Renal cortex interstitium (tissue), 11 donors: ENCODE data around the gene GDF2. TPM values are rescaled to one million over a fixed set of nuclear protein-coding genes. Genes with fewer than 3 reads are reported as not detected.

Experiments
- DNase-seq, 11 donors: peaks; one replicate each; pipeline ENCODE4 v3.0.0-alpha.2; 2013; ENCODE audit warnings: low read depth in 9 of 11, low spot score in 4 of 11; ENCODE audit errors: extremely low read depth in 1 of 11
- polyA plus RNA-seq, 3 donors: library from polyadenylated mRNA; unstranded; fragments of 120-200 nt; gene quantifications; one replicate each; pipeline ENCODE4 v1.2.1, GENCODE V29; 2013; ENCODE audit not compliant: insufficient read length in 3 of 3

GDF2 gene
- polyA plus RNA-seq, 3 donors: not detected

DNA sequence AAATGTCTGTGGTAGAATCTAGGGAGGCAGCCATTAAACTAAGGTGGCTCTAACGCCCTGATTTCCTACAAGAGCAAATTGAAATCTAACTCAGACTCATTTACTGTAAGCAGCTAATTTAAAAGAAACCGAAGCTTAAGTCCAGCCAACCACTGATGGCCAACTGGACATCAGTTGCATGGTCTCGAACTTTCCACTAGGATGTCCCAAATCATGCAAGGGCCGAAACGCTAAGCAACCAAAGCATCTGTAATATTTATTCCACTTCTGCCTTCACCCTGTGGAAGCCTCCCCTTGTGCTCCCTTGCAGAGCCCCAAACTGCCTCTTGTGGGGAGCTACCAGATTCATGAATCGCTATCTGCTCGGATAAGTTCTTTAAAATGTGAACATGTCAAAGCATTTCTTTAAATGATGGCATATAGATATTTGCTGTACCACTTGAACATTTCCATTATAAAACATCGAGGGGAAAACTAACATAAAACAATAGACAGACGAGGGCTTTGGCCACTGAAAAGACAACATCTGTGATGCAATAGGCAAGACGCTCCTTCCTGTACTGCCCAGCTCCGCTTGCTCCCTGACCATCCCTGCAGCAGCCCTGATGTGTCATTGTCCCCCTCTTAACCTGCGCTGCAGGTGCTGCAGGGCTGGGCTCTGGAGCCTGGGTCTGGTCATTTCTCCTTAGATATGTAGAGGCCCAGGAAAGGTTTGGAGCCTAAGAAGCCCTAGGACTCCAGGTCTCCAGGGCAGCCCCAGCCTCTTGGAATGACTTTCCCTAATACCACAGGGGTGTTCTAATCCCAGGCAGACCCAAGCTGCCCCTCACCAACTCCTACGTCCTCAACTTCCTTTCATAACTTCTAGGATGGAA is 23.0 kb downstream of the GDF2 start:
- no peak for DNase-seq

DNA sequence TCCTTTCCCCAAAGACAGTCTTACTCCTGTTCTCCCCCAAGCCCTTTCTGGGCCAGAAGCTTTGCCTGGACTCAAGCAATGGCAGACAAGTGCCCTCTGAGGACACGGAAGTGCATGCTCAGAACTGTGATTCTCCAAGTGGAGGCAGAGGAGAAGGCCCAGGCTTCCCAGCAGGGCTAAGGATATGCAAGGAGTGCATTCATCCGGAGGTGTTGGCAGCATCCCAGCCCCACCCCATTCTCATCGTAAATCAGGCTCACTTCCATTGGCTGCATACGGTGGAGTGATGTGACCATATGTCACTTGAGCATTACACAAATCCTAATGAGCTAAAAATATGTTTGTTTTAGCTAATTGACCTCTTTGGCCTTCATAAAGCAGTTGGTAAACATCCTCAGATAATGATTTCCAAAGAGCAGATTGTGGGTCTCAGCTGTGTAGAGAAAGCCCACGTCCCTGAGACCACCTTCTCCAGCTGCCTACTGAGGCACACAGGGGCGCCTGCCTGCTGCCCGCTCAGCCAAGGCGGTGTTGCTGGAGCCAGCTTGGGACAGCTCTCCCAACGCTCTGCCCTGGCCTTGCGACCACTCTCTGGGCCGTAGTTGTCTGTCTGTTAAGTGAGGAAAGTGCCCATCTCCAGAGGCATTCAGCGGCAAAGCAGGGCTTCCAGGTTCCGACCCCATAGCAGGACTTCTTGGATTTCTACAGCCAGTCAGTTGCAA is 24.5 kb downstream of the GDF2 start:
- no peak for DNase-seq

DNA sequence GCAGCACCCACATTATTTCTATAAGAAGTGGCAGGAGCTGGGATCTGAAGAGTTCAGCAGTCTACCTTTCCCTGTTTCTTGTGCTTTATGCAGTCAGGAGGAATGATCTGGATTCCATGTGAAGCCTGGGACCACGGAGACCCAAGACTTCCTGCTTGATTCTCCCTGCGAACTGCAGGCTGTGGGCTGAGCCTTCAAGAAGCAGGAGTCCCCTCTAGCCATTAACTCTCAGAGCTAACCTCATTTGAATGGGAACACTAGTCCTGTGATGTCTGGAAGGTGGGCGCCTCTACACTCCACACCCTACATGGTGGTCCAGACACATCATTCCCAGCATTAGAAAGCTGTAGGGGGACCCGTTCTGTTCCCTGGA is 25.0 kb downstream of the GDF2 start:
- DNase-seq: no peak

DNA sequence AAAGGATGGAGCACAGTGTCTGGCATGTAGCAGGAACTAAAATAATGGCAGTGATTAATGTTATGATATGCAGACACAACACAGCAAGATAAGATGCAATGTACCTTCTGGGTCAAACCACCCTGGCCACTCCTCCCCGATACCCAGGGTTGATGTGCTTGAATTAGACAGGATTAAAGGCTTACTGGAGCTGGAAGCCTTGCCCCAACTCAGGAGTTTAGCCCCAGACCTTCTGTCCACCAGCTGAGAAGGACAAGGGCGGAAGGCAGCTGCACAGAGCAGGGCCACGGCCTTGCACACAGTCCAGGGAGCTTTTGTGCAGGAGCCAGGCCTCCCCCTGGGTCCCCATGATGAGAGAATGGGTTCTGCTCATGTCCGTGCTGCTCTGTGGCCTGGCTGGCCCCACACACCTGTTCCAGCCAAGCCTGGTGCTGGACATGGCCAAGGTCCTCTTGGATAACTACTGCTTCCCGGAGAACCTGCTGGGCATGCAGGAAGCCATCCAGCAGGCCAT is 25.9 kb downstream of the GDF2 start, which contains the start of gene RBP3:
RBP3 (plus strand) TSS at position 226 of the 514 bp plus-strand sequence; CDS start at position 348, 122 bp downstream.
- no peak for DNase-seq

DNA sequence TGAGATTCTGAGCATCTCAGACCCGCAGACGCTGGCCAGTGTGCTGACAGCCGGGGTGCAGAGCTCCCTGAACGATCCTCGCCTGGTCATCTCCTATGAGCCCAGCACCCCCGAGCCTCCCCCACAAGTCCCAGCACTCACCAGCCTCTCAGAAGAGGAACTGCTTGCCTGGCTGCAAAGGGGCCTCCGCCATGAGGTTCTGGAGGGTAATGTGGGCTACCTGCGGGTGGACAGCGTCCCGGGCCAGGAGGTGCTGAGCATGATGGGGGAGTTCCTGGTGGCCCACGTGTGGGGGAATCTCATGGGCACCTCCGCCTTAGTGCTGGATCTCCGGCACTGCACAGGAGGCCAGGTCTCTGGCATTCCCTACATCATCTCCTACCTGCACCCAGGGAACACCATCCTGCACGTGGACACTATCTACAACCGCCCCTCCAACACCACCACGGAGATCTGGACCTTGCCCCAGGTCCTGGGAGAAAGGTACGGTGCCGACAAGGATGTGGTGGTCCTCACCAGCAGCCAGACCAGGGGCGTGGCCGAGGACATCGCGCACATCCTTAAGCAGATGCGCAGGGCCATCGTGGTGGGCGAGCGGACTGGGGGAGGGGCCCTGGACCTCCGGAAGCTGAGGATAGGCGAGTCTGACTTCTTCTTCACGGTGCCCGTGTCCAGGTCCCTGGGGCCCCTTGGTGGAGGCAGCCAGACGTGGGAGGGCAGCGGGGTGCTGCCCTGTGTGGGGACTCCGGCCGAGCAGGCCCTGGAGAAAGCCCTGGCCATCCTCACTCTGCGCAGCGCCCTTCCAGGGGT is 26.6 kb downstream of the GDF2 start:
- DNase-seq: no peak

DNA sequence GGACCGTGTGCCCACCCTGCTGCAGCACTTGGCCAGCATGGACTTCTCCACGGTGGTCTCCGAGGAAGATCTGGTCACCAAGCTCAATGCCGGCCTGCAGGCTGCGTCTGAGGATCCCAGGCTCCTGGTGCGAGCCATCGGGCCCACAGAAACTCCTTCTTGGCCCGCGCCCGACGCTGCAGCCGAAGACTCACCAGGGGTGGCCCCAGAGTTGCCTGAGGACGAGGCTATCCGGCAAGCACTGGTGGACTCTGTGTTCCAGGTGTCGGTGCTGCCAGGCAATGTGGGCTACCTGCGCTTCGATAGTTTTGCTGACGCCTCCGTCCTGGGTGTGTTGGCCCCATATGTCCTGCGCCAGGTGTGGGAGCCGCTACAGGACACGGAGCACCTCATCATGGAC is 27.3 kb downstream of the GDF2 start:
- no peak for DNase-seq

DNA sequence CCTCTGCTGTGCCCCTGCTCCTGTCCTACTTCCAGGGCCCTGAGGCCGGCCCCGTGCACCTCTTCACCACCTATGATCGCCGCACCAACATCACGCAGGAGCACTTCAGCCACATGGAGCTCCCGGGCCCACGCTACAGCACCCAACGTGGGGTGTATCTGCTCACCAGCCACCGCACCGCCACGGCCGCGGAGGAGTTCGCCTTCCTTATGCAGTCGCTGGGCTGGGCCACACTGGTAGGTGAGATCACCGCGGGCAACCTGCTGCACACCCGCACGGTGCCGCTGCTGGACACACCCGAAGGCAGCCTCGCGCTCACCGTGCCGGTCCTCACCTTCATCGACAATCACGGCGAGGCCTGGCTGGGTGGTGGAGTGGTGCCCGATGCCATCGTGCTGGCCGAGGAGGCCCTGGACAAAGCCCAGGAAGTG is 27.7 kb downstream of the GDF2 start:
- no peak for DNase-seq

DNA sequence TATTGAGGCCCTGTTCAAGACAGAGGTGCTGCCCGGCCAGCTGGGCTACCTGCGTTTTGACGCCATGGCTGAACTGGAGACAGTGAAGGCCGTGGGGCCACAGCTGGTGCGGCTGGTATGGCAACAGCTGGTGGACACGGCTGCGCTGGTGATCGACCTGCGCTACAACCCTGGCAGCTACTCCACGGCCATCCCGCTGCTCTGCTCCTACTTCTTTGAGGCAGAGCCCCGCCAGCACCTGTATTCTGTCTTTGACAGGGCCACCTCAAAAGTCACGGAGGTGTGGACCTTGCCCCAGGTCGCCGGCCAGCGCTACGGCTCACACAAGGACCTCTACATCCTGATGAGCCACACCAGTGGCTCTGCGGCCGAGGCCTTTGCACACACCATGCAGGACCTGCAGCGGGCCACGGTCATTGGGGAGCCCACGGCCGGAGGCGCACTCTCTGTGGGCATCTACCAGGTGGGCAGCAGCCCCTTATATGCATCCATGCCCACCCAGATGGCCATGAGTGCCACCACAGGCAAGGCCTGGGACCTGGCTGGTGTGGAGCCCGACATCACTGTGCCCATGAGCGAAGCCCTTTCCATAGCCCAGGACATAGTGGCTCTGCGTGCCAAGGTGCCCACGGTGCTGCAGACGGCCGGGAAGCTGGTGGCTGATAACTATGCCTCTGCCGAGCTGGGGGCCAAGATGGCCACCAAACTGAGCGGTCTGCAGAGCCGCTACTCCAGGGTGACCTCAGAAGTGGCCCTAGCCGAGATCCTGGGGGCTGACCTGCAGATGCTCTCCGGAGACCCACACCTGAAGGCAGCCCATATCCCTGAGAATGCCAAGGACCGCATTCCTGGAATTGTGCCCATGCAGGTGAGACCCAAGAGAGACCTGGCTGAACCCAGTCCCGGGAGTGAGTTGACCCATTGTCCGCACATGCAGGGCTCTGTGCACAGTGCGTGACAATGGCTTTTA is 28.7 kb downstream of the GDF2 start:
- no peak for DNase-seq

DNA sequence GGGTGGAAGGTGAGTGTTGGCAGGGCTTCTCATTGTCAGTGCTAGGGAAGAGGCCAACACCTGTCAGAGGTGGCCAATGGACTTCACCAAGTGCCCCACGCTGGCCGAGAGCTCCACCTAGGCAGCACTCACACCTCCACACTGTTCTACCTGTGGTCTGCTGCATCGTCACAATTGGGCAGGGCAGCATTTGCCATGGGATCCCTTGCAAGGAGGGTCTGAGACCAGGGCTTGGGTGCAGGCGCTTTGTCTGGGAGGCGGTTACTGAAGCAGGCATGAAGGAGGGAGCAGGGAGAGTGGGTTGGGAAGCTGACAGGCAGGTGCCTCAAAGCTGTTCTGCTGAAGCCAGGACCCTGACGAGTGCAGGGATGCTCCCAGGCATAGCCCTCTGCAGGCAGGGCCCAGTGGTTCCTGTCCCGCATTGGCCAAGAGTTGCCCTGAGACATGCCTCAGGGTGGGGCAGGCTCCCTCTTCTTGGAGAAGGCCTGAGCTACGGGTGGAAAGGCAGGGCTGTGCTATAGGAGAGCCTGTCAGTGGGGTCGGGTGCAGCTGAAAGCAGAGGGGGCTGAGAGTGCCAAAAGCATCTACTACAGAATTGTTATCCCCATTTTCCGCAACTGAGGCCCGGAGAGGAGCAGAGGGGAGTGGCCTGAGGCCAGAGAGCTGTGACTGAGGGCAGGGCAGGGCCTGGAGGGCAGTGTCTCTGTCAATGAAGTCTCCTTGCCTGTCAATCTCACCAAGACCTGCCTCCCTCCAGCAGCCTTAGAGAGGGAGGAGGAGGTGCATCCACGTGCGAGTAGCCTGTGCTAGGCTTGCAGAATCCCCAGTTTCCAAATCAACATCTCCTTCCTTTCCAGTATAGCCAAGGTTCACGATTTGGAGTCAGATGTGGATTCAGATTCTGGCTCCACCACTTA is 29.9 kb downstream of the GDF2 start:
- DNase-seq: no peak

DNA sequence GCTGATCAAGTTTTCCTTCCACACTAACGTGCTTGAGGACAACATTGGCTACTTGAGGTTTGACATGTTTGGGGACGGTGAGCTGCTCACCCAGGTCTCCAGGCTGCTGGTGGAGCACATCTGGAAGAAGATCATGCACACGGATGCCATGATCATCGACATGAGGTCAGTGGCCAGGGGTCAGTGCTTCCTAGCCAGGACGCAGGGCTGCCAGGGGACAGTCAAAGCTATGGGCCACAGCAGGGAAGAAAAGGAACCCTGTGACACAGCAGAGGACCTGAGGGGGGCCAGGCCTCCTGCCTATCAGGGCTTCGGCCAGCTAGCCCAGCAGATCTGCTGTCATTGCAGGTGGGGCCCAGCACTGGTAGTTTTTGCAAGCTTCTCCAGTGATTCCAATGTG is 31.1 kb downstream of the GDF2 start:
- DNase-seq: no peak

DNA sequence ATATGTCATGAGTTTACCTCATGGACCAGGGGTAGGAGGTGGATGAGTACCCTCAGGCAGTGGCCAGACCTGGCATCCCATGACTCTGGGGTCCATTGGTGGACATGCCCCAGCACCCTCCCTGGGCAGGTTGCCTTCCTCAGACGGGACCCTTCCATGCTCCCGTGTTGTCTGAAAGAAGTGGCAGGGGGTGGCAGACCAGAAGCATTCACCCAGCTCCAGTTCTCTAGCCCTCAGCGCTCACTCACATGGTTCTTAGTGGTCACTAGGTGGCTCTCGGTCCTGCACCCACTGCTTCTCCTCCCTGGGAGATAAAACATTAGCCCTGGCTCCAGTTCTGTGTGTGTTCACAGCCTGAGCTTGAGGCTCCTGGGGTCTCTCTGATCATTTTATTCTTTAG is 31.9 kb downstream of the GDF2 start:
- no peak for DNase-seq

DNA sequence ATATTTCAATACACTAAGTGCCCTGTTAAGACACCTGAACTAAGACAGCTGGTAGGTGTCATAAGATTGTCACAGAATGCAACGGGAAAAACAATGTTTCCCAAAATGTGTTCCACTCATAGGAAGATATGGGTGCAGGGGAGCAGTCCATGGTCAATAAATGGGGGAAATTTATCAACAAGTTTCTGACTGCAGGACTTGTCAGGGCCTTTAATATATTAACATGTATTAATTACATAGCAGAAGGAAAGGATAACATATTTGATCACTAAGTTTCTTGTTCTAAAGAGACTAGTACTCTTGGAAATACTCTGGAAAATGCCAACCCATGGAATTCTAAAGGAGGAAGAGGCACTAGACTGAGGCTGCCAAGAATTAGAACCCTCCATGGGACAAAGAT is 32.6 kb downstream of the GDF2 start:
- no peak for DNase-seq

DNA sequence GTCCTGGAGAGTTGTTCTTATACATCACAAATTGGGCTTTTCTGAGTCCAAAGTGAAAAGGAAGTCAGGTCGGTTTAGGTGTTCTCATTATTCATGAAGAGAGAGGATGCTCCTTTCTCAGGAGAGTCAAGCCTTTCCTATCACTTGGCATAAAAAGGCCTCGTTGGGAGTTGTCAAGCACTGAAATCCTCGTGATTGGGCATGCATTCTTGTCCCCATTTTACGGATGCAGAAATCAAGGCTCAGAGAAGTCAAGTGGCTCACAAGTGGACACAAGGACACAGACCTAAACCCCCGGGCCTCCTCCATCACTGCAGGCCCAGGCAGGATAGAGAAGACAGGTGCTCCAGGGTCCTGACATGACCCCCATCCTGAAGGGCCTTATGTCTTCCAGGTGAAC is 34.5 kb downstream of the GDF2 start:
- DNase-seq: no peak

DNA sequence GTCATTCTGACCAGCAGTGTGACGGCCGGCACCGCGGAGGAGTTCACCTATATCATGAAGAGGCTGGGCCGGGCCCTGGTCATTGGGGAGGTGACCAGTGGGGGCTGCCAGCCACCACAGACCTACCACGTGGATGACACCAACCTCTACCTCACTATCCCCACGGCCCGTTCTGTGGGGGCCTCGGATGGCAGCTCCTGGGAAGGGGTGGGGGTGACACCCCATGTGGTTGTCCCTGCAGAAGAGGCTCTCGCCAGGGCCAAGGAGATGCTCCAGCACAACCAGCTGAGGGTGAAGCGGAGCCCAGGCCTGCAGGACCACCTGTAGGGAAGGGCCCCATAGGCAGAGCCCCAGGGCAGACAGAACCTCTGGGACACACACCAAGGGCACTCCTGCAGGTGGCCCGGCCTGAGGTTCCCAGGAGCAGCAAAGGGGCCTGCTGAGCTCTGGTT is 34.9 kb downstream of the GDF2 start:
- no peak for DNase-seq

DNA sequence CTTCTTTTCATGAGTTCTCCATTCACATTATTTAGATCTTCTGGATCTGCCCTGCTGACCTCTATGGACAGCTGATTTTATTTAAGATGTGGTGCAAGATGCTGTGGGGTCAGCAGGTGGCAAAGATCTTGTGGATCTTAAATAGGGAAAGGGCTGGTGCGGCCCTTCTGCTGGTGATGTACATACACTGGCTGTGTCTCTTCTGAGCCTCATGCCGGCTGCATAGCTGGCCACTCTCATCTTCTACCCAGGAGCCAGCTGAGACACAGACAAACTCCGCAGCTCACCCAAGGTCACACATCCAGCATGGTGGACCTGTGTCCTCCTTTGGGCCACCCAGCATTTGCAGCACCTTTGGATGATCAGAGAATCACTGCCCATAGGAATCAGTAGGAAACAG is 35.7 kb downstream of the GDF2 start:
- DNase-seq: no peak

DNA sequence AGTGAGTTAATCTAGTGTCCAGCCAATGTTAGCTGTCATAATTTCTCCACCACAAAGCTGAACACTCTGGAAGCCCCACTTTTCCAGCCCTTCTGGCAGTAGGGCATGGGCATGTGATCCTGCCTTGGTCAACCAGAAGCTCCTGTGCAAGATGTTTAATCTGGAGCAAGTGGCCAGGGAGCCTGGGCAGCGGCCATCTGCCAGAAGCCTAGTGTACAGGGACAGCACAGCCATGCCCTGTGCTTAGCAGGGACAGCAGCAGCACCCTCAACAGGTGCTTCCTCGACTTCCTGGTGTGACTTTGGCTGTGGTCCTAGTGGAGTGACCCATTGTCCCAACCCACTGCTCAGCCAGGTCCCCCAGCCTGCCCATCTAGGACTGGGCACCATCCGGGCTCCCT is 36.2 kb downstream of the GDF2 start:
- no peak for DNase-seq

DNA sequence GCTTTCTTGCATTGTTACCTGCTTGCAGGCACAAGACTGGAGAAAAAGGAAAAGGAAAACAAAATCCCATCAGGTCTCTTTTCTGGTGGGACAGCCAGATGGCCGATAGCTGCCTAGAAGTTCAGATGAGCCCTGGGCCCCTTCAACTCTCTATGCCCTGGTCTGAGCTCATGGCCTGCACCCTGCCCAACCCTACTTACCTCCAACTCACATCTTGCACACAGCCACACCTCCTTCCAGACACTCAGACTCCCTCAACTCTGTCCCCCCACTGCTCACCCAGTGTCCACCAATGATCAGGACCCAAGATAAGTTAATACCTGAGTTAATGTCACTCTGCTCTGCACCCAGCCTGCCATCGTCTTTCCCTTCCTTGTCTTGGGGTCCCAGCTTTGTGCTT is 36.8 kb downstream of the GDF2 start:
- no peak for DNase-seq
